ENCODE results near the gene METRNL.

- TF ChIP-seq POLR2A (IDR thresholded peaks at IDR 0.05; ENCODE audit: low read depth, low read length) (no peak), POLR2AphosphoS5 (IDR thresholded peaks at IDR 0.05; ENCODE audit: low read depth, low read length) (no peak)
Measured at GRCh38 chr17:83032781-83033180, 46.6 kb upstream of the METRNL start.
